Choroid plexus epithelial cell (primary cell): Measurements from ENCODE around the gene PTCRA.
"Not testable (repeated sequence)": the region's sequence is repeated elsewhere in the genome, so short reads cannot be mapped to it uniquely, and the experiment has no call there.

Source experiments
- DNase-seq: peaks from one replicate; pipeline ENCODE4 v3.0.0-alpha.2; 2010; ENCODE audit warnings: low read depth
- H3K4me3 ChIP-seq: 2 replicates; pipeline ENCODE4 v1.5.1; 2011; ENCODE audit warnings: low read depth, mild to moderate bottlenecking, control low read depth, low read length, moderate library complexity
- TF ChIP-seq, protein P1 (sequence below): conservative IDR thresholded peaks from 2 replicates; pipeline ENCODE4 v1.5.1; 2011; ENCODE audit warnings: low read depth, mild to moderate bottlenecking, control low read depth, inconsistent platforms, low read length, moderate library complexity

PTCRA gene

DNA sequence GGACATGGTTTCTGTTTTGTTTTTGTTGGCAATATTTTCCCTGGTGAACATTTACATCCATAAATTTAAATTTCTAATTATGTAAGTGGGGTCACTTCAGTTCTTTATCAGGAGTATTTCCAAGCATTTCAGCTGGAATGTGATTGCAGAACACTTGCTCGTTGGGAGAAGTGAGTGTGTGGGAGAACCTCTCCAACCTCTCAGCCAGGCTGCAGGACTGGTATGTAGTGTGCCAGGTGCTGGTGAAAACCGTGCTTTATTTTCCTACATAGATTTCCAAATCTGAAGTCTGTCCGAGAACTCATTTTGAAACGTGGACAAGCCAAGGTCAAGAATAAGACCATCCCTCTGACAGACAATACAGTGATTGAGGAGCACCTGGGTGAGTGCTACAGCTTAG lies 30.2 kb upstream of the PTCRA start:
- no peak overlapping the region for H3K4me3 ChIP-seq
- TF ChIP-seq, protein P1, sequence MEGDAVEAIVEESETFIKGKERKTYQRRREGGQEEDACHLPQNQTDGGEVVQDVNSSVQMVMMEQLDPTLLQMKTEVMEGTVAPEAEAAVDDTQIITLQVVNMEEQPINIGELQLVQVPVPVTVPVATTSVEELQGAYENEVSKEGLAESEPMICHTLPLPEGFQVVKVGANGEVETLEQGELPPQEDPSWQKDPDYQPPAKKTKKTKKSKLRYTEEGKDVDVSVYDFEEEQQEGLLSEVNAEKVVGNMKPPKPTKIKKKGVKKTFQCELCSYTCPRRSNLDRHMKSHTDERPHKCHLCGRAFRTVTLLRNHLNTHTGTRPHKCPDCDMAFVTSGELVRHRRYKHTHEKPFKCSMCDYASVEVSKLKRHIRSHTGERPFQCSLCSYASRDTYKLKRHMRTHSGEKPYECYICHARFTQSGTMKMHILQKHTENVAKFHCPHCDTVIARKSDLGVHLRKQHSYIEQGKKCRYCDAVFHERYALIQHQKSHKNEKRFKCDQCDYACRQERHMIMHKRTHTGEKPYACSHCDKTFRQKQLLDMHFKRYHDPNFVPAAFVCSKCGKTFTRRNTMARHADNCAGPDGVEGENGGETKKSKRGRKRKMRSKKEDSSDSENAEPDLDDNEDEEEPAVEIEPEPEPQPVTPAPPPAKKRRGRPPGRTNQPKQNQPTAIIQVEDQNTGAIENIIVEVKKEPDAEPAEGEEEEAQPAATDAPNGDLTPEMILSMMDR = no peak
- no peak for DNase-seq

DNA sequence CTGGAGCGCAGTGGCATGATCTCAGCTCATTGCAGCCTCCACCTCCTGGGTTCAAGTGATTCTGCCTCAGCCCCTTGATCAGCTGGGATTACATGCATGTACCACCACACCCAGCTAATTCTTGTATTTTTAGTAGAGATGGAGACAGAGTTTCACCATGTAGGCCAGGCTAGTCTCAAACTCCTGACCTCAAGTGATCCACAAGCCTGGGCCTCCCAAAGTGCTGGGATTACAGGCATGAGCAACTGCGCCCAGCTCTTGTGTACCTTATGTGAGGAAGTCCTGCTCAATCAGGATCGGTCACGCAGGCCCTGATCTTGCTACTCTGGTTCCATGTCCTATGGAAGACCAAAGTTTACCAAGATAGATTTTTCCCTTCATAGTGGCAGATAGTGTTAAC lies 27.7 kb upstream of the PTCRA start:
- not testable (repeated sequence) for DNase-seq, H3K4me3 ChIP-seq

DNA sequence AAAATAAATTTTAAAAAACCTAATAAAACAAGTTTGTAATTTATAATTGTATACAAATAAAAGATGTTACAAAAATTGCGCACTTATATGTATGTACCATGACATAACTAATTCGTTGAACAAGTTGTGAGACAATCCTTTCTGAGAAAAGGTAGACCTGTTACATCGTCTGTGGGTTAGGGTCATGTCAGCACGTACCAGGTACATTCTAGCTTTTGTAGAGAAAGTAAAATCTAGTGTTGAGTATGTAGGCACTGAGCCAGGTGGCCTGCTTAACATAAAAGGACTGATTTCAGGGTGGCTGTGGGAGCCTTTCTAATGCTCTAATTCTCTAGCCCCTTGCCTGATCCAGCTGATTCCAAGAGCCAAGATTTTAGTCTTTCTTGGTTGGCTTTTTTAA lies 26.0 kb upstream of the PTCRA start:
- H3K4me3 ChIP-seq = peak overlapping the region; percentile 97
- DNase-seq = no peak
- TF ChIP-seq, protein P1 = no peak

DNA sequence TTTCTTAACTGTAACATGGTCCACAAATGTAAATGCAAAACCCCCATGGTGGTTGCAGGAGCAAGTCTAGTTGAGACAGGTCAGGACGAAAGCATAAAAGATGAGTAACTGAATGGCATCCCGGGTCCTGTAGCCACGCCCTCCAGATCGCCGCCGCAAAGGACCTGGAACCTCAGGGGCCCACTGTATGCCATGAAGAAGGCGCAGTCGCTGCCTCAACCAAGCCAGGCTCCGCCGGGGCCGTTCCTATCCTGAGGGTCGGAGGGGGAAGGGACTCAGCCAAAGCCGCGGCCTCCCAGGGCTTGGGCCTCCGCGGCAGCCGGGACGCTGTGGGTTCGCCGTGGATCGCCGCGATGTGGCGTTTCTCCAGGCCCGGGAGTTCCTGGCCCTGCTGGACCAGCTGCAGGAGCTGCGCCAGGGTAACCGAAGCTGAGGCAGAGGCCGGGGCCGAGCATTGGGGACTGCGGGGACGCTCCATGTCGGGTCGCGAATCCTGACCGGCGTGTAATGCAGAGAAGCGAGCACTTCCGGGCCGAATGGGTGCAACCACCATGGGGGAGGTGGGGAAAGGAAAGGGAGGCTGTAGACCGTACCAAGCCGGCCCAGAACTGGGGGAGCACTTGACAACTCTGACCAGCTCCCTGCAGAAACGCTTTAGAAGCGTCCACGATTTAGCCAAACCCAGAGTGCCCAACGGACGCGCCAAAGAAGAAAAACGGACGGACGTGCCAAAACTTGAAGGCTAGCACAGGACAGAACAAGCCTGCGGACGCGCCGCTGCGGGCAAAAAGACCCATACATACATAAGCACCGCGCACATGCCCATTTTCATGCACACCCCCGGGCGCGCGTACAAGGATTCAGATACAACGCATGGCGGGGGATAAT lies 25.3 kb upstream of the PTCRA start:
- TF ChIP-seq, protein P1 = no peak
- H3K4me3 ChIP-seq = peak overlapping the region; percentile 97
- DNase-seq = peak; percentile 99

DNA sequence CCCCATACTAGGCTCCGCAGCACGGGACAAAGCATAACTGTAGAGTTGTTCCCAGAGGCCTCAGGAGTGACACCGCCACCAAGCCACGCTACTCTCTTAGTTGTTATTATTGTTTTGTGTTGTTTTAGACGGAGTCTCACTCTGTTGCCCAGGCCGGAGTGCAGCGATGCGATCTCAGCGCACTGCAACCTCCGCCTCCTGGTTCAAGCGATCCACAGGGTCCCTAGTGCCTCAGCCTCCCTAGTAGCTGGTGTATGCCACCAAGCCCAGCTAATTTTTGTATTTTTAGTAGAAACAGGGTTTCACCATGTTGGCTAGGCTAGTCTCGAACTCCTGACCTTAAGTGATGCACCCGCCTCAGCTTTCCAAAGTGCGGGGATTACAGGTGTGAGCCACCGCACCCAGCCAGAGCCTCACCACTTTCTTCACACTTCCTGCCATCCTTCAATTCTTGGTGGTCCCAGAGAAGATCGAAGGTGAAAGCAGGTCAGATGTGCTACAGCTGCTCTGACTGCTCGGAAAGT lies 24.6 kb upstream of the PTCRA start:
- DNase-seq = no peak
- TF ChIP-seq, protein P1 = no peak
- peak overlapping the region; percentile 97 for H3K4me3 ChIP-seq

DNA sequence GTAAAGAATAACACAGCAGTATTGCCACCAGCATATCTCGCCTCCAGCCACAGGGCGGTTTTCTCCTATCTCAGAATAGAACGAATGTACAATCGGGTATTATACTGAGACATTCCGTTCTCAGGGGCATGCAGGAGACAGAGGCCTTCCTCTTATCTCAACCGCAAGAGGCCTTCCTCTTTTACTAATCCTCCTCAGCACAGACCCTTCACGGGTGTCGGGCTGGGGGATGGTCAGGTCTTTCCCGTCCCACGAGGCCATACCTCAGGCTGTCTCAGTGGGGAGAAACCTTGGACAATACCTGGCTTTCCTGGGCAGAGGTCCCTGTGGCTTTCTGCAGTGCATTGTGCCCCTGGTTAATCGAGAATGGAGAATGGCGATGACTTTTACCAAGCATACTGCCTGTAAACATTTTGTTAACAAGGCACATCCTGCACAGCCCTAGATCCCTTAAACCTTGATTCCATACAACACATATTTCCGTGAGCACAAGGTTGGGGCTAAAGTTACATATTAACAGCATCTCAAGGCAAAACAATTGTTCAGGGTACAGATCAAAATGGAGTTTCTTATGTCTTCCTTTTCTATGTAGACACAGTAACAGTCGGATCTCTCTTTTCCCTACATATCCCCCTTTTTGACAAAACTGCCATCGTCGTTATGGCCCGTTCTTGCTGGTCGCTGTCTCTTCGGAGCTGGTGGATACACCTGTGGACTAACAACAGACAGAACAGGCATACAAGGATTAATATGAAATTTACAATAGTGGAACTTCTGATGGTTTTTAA lies 21.6 kb upstream of the PTCRA start:
- not testable (repeated sequence) for H3K4me3 ChIP-seq, DNase-seq

DNA sequence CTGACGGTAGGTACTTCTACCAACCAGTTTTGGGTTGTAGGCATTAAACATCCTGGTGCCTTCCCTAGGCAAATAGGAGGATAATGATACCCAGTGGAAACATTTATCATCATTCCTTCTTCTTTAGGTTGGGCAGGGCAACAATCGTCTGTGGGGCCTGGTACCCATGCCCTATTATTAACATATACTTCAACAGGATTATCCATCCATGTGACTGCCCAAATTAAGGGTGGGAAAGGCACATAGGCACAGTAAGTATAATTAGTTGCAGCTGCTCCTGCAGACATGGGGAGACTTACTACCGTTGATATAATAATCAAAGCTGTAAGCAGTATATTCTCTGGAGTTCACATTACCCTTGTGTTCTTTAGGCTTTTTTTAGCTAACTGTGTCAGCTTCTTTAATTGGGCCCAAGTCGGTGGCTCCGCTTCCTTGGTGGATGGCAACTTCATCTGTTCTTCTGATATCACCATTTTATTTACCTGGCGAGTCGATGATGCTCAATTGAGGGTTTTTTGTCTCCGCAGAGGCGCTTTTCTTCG lies 19.6 kb upstream of the PTCRA start:
- no peak overlapping the region for H3K4me3 ChIP-seq
- TF ChIP-seq, protein P1 = no peak
- DNase-seq = no peak
